Measurements from ENCODE around the gene HOXB6.

The HOXB6 gene

GRCh38 chr17:48596000-48596734 lies 8.6 kb downstream of the HOXB6 start:
- no peak for DNase-seq

GRCh38 chr17:48595278-48595999 lies 9.3 kb downstream of the HOXB6 start:
- DNase-seq = no peak

DNA sequence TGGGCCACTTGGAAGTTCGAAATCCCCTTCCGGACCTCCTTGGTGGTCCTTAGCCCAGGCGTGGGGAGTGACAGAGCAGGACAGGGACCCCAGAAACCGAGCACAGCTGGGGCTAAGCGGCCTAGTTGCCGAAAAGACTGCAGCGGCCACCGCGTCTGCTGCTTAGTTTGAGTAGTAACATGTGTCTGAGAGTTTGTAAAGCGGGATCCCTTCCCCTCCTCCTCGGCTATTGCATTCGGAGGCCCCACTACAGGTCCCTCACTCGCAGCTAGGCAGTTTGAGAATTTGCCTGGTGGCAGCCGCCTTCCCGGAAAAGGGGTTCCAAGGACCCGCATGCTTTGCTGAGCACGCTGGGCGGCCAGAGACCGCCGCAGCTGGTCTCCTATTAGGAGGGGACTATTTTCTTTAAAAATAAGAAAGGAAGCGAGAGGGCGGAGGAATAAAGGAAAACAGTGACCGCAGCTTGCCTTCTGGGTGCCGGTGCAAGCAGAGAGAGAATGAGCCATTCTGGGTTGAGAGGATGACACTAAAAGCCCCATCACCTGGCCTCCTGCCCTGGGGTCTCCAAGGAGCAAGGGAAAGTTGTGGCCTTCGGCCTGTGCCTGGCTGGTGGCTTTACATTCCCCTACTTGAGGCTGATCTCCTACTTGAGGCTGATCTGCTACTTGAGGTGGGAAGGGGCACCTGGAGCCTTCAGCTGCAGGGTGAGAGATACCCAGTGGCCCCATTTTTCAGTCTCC lies 10.1 kb downstream of the HOXB6 start:
- DNase-seq = no peak

- peak in 2 of 58 donors; percentile 5 to 9 for DNase-seq
Measured at GRCh38 chr17:48593840-48594537, 10.8 kb downstream of the HOXB6 start.

GRCh38 chr17:48593126-48593829 lies 11.5 kb downstream of the HOXB6 start, which contains the start of gene HOXB5:
Gene HOXB5 (minus strand): TSS chr17:48593779. CDS start chr17:48593682, 97 bp downstream.
- peak in 1 of 58 donors; percentile 26 for DNase-seq

DNA sequence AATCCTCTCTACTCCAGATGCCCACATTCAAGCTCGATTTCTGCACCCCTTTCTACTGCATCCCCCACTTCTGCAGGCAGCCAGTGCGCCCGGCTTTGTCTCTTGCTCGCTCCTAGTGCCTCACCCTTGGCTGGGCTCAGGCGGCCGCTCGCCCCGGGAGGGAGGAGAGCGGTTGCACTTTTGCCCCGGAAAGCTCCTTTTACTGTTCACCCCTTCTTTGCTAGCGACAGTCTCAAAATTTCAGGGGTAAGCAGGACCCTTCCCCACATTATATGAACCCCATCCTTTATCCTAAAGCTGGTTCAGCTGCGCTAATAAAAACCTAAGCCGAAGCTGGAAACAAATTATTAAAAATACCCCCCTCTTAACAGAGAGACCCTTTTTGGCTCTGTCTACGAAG lies 12.2 kb downstream of the HOXB6 start:
- DNase-seq = no peak

GRCh38 chr17:48592057-48592514 lies 12.7 kb downstream of the HOXB6 start:
- DNase-seq = no peak

DNA sequence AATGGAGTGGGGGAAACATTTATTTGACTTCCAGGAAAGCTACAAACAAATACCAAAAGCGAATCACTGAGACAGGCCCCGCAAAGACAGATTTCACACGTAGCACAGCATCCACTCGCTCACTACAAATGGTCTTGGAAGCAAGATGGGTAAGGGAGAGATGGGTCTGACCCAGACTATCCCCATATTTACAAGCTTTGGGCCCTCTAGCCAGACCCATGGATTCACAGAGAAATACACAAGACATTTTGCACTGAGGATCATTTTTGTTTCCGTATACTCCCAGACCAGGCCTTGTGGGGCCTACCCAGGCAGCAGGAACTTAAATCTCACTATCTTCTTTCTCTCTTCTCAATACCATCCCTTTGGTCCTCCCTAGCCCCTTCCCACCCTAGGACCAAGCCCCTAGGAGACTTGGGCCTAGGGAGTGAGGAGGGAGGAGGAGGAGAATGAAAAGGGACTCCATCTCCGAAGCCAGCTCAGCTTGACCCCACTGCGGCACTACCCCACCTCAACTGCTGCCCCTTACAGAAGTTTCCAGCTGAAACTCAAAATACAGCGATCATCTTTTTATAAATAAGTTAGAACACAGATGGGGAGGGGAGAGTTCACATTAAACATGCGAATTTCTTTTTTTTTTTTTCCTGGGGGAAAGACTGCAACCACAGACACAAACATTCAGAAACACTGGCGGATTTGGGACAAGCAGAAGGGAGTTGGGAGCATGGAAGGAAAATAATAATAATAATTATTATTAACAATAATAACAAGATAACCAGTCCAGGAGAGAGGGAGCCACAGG lies 13.3 kb downstream of the HOXB6 start:
- no peak for DNase-seq

- DNase-seq = no peak
Measured at GRCh38 chr17:48590607-48591161, 14.1 kb downstream of the HOXB6 start.

GRCh38 chr17:48589831-48590606 lies 14.8 kb downstream of the HOXB6 start, which contains the start of gene HOXB3:
Gene HOXB3 (minus strand): TSS chr17:48590241. CDS start chr17:48552474, 37,767 bp downstream.
- DNase-seq = no peak

GRCh38 chr17:48589060-48589830 lies 15.5 kb downstream of the HOXB6 start:
- no peak for DNase-seq

DNA sequence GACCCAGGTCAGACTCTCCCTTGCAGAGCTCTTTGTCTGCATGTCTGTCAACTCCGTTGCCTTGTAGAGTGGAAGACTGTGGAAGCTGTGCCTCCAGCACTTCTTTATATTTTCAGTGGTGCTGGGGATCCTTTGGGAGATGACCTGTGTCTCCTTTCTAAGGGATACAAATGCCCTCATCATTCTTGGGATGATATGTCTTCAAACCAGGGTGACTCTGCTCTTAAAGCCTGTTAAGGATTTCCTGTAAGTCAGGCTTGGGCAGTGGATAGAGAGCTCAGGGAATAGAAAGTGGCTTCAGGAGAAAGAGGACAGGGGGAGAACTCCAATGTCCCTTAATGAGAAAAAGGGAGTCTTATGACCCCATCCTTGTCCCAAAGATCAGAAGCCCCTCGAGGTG lies 16.3 kb downstream of the HOXB6 start:
- DNase-seq = no peak

DNA sequence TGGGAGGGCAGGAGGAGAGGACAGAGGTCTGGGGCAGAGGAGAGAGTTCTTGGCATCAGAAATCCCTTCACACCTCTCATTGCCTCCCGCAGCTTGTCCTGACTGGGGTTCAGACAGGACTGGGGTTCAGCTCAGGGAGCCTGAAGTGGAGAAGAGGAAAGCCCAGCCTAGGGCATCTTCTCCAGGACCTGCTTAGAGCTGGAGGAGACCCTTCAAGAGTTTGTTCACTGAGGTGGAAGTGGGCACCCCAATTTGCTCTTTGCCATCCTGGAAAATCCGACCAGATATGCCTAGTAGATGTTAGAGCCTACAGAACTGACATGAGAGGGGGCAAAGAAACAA lies 16.7 kb downstream of the HOXB6 start:
- no peak for DNase-seq

GRCh38 chr17:48587276-48588073 lies 17.3 kb downstream of the HOXB6 start:
- no peak for DNase-seq

GRCh38 chr17:48586355-48587258 lies 18.2 kb downstream of the HOXB6 start:
- no peak for DNase-seq

GRCh38 chr17:48584223-48584741 lies 20.5 kb downstream of the HOXB6 start:
- DNase-seq = no peak

Data from anterior cingulate cortex (tissue), 58 donors.